Stomach (tissue), 4 donors: Measurements from ENCODE around the gene SND1.

ENCODE experiments used
- EP300 ChIP-seq: sonication (generic); formaldehyde crosslinking; IDR thresholded peaks from one replicate; pipeline ENCODE4 v1.6.1; 2017; ENCODE audit warnings: antibody characterized with exemption
- POLR2A ChIP-seq, 4 donors: fragments of 450-650 bp; IDR thresholded peaks; one replicate each; pipeline ENCODE4 v1.6.1; 2016; ENCODE audit warnings: antibody characterized with exemption in 4 of 4, control low read depth in 2 of 4, mild to moderate bottlenecking in 1 of 4, moderate library complexity in 1 of 4
- POLR2AphosphoS5 ChIP-seq, 3 donors: sonication (generic); formaldehyde crosslinking; IDR thresholded peaks; one replicate each; pipeline ENCODE4 v1.6.1; 2016; ENCODE audit warnings: antibody characterized with exemption in 3 of 3
- TF ChIP-seq, protein P1 (sequence below), 7 experiments: fragments of 450-650 bp in 4 of 7; fragments of 200-600 bp in 3 of 7; sonication (generic) in 3 of 7; IDR thresholded peaks; one replicate each; pipeline ENCODE4 v1.5.1; 2016 to 2019; ENCODE audit warnings: antibody characterized with exemption in 7 of 7, control low read depth in 2 of 7, mild to moderate bottlenecking in 1 of 7

GRCh38 chr7:128120976-128121490, 469.0 kb downstream of the SND1 start:
- TF ChIP-seq, protein P1, sequence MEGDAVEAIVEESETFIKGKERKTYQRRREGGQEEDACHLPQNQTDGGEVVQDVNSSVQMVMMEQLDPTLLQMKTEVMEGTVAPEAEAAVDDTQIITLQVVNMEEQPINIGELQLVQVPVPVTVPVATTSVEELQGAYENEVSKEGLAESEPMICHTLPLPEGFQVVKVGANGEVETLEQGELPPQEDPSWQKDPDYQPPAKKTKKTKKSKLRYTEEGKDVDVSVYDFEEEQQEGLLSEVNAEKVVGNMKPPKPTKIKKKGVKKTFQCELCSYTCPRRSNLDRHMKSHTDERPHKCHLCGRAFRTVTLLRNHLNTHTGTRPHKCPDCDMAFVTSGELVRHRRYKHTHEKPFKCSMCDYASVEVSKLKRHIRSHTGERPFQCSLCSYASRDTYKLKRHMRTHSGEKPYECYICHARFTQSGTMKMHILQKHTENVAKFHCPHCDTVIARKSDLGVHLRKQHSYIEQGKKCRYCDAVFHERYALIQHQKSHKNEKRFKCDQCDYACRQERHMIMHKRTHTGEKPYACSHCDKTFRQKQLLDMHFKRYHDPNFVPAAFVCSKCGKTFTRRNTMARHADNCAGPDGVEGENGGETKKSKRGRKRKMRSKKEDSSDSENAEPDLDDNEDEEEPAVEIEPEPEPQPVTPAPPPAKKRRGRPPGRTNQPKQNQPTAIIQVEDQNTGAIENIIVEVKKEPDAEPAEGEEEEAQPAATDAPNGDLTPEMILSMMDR (IDR thresholded peaks at IDR 0.05): no peak
- TF ChIP-seq POLR2A (IDR thresholded peaks at IDR 0.05) (no peak), EP300 (no peak), POLR2AphosphoS5 (IDR thresholded peaks at IDR 0.05) (no peak)
